ENCODE data around the gene THSD8.
"Not testable (repeated sequence)": the region's sequence is repeated elsewhere in the genome, so short reads cannot be mapped to it uniquely, and the experiment has no call there.

THSD8 gene

DNA sequence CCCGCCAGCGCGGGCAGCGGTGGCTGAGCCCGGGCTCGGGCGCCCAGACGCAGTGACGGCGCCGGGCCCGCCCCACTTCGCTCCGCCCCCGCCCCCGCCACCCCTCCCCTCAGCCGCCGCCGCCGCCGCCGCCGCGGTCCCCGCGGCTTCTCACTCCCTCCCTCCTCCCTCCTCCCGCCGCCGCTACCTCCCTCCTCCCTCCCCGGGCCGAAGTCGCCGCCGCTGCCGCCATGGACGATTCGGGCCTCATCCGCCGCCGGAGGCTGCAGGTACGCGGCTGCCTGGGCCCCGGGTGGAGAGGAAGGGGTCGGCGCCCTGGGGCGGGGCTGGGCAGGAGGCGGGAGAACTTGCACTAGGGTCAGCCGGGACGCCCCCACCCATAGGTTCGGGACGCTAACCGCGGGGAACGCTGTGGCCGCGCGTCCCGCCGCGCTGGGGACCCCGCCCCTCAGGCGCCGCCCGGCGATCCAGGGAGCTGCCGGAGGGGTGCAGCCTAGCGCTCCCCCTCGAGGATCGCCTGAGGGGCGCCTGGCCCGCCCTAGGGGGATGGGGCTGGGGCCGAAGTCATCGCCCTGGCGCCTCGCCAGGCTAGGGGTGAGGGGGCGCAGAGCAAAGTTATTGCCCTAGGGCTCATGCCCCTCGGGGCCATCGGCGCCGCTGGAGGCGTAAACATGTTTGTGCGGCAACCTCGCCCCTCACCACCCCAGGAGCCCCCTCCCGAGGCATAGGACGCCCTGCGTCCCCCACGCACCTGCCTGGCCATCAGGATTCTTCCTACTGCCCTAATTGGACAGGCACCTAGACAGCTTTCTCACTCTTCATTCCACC, 32.1 kb downstream of the THSD8 start:
- no peak for DNase-seq

- DNase-seq = no peak
Observed at GRCh38 chr19:12834566-12834943, 32.7 kb downstream of the THSD8 start, which contains the start of gene RTBDN. TSS of gene RTBDN (minus strand) at chr19:12834579. CDS start at chr19:12829979, 4,600 bp downstream.

- no peak for DNase-seq
Observed at GRCh38 chr19:12834976-12835757, 33.3 kb downstream of the THSD8 start.

DNA sequence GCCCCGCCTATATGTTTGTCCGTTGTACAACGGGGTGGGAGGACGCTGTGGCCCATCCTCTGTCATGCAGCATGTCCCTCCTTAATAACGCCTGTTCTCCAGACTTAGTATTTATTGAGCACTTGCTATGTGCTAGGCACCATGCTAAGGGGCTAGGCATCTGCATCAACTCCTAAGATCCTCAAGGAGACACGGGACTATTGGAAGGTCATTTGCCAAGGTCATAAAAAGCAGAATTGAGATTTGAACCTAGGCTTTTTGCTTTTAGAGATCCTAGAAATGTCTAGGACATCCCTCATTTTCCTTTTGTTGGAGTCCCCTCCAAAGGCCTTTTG, 34.6 kb downstream of the THSD8 start:
- DNase-seq = no peak

- no peak for DNase-seq
Observed at GRCh38 chr19:12837225-12837624, 35.4 kb downstream of the THSD8 start.

DNA sequence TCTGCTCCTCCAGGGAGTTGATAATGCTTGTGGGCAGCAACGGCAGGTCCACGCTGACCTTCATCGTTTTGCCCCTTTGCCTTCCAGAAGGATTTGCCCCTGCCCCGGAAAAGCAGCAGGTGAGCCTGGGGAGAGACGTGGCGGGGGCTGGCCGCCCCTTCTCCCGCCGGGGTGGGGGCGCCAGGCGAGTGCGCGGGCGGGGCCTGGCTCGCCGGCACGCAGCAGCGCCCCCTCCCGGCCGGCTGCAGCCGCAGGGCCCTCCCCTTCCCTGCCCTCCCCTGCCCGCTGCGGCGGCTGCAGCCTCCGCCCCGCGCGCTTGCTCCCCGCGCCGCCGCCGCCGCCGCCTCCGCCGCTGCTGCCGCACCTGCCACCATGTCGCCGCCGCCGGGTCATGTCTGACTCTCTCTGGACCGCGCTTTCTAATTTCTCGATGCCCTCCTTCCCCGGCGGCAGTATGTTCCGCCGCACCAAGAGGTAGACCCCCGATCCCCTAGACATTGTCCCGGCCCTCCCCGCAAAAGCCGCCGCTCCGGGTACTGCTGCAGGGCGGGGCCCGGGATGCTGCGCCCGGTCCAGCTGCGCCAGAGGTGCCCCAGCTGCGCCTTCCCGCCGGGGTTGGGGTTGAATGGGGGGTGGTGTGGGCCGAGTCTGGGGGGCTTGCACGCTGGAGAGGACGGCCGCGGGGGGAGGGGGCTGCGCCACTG, 36.5 kb downstream of the THSD8 start, which contains the start of gene MAST1:
TSS of gene MAST1 (plus strand) at position 334 of the 704 bp plus-strand sequence. CDS start at position 392, 58 bp downstream.
- DNase-seq = no peak

DNA sequence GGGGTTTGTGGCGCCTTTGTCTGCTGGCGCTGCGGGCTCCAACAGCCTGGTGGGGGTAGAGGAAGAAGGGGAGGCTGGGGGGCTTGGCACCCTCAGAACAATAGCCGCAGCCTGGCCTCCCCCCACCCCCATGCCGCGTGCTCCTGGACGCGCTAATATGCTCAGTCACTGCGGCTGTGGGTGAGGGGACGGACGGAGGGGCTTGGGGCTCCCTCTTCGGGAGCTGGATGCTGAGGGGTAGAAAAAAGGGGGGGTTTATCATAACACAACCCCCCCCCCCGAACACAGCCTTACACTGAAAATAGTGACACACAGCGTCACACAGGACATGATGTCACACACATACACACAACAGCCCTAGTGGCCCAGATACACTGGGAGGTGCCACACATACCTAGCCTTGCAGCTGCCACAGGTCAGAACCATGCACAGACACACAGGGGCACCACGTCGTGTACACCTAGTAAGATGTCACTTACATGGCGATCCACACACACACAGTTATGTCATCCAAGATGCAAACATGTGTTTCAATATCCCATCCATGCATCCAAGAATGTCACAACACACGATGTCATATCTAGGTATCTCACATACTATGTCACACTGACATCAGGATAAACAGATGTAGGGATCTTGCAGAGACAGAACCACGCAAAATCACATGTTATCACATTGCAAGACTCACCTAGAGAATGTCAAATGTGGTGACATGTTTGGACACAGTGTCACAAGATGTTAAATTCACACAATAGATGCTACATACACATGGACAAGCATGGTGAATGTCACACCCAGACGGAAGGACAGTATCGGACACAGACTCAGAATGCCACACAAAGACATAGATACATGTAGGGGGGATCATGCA, 37.3 kb downstream of the THSD8 start:
- no peak for DNase-seq

DNA sequence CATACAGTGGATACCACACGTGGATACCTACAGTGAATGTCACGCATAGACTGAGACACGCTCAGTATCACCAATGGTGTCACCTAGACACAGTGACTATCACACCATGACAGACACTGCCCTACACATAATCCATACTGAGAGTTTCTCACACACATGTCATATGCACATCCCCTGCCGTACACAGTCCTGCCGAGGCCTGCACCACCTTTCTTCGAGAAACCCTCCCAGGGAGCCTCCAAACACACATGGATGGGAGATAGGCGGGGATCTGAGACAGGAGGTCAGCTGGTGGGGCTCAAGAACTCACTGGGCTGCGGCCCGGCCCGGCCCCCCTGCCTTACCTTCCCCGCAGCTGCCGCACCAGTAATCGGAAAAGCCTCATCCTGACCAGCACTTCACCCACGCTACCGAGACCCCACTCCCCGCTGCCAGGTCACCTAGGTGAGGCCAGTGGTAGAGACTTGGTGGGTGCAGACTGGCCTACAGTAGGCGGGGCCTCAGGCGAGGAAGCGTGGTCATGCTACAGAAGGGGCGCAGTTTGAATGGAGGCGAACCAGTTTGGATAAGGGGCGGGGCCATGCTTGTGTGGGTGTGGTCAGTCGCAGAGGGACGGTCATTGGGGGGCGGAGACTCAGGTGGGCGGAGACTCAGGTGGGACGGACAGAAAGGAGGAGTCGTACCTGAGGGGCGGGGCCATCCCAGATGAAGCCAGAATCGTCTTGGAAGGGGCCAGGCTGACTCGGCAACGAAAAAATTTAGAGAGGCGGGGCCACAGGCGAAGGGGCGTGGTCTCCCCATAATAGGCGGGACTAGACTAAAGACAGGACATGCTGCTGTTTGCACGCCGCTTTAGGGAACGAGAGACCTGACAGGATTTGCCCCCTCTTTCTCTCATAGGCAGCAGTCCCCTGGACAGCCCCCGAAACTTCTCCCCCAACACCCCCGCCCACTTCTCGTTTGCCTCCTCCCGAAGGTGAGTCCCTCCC, 38.5 kb downstream of the THSD8 start:
- no peak for DNase-seq

GRCh38 chr19:12841094-12841493, 39.2 kb downstream of the THSD8 start:
- DNase-seq = no peak

GRCh38 chr19:12842511-12842910, 40.6 kb downstream of the THSD8 start:
- no peak for DNase-seq

GRCh38 chr19:12843328-12843727, 41.5 kb downstream of the THSD8 start:
- no peak for DNase-seq

DNA sequence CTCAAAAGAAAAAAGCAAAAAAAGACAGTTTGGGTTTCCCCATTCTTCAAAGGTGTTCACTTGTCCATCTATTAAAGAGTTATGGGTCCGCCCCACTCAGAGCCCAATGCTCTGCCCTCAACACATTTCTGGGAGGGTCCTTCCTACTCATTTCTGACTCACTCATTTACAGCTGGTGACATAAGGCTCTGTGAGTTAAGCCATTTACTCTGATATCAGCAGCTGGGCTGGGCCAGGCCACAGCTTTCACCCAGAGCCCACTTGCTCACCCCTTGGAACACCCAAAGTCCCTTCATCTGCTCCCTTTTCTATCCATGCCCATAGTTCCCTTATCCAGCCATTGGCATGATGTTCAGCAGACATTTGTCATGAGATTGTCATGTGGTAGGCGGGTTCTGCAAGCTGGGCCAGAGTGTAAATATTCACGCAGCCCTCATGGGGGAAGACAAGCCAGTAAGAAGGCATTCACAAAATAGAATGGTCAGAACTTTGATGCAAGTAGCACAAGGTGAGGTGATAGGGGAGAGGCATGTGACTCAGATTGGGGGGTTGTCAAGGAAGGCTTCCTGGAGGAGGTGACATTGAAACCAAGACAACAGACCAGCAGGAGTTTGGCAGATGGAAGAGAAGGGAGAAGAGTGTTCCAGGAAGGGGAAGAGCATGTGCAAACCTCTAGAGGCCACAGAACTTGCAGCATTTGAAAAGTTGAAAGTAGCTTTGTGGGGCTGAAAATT, 42.3 kb downstream of the THSD8 start:
- no peak for DNase-seq

DNA sequence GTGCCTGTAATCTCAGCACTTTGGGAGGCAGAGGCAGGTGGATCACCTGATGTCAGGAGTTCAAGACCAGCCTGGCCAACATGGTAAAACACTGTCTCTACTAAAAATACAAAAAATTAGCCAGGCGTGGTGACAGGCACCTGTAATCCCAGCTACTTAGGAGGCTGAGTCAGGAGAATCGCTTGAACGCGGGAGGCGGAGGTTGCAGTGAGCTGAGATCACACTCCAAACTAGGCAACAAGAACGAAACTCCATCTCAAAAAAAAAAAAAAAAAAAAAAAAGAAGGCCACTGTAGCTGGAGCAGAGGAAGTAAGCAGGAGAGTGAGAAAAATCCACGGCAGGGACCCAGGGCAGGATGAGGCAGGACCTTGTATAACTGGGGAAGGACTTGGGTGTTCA, 44.7 kb downstream of the THSD8 start:
- not testable (repeated sequence) for DNase-seq

DNA sequence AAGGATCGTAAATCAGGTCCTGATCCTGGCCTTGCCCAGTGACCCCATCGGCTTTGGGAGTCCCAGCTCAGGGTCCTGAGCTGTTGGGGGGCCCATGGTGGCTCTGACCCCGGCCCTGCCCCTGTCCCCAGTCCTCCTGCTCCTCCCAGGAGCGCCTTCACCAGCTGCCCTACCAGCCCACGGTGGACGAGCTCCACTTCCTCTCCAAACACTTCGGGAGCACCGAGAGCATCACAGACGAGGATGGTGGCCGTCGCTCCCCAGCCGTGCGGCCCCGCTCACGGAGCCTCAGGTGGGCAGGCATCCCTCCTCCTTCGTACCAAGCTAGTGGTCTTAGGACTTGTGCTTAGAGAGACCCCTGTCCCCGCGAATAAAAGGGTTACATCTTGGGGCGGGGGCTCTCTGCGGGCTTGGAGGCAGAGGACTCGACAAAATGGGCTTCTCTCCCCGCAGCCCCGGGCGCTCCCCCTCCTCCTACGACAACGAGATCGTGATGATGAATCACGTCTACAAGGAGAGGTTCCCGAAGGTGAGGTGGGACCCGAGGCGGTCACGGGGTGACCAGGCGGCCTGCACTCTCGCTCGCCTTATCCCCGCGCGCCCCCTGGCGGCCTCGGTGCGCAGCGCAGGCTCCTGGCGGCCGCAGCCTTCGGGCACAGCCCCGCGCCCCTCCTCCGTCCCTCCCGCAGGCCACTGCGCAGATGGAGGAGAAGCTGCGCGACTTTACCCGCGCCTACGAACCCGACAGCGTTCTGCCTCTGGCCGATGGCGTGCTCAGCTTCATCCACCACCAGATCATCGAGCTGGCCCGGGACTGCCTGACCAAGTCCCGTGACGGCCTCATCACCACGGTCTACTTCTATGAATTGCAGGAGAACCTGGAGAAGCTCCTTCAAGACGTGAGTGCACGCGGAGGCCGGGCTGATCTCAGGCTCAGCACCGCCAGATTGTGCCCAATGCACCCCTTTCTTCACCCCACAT, 45.6 kb downstream of the THSD8 start:
- no peak for DNase-seq

All from cortex of kidney (tissue), 1 donor.